ENCODE results near the gene KSR2. TPM values are rescaled to one million over a fixed set of nuclear protein-coding genes. Genes with fewer than 3 reads are reported as not detected.

KSR2 gene
- total RNA-seq, 1 donor: under 0.01 TPM

DNA sequence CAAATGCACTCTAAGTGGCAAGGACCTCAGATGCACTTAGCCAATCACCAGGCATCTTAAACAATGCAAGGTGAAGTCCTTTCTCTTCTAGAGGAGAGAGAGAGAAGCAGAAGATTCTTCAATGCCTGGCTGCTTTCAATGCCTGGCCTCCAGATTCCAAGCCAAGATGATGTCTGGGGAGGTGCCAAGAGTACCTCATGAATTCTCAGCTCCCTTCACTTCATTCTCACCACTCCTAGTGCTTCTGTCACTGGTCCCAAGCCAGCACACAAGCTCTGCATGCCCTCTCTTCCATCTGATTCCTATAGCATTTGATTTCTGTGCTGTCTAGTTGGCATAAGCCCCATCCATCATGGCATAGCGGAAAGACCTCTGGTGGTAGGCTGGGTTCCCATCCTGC, 225.0 kb downstream of the KSR2 start:
- Histone ChIP-seq H3K4me3 (ENCODE audit: insufficient read depth, low read length) (no peak overlapping the region), H3K4me1 (ENCODE audit: insufficient read depth, low read length) (no peaks in the 10 kb centered on the region), H3K27me3 (ENCODE audit: insufficient read depth, low read length) (no peaks in the 10 kb centered on the region), H4K20me1 (ENCODE audit: insufficient read depth, low read length) (no peaks in the 10 kb centered on the region), H2AFZ (ENCODE audit: low read length) (no peak overlapping the region), H3K27ac (ENCODE audit: low read depth, low read length) (no peak overlapping the region), H3K36me3 (ENCODE audit: insufficient read depth, low read length) (no peaks in the 10 kb centered on the region), H3K79me2 (ENCODE audit: insufficient read depth, low read length) (no peaks in the 10 kb centered on the region), H3K4me2 (ENCODE audit: insufficient read depth, low read length) (no peak overlapping the region), H3K9me3 (ENCODE audit: low read depth, low read length) (no peaks in the 10 kb centered on the region)
- TF ChIP-seq, protein P1, sequence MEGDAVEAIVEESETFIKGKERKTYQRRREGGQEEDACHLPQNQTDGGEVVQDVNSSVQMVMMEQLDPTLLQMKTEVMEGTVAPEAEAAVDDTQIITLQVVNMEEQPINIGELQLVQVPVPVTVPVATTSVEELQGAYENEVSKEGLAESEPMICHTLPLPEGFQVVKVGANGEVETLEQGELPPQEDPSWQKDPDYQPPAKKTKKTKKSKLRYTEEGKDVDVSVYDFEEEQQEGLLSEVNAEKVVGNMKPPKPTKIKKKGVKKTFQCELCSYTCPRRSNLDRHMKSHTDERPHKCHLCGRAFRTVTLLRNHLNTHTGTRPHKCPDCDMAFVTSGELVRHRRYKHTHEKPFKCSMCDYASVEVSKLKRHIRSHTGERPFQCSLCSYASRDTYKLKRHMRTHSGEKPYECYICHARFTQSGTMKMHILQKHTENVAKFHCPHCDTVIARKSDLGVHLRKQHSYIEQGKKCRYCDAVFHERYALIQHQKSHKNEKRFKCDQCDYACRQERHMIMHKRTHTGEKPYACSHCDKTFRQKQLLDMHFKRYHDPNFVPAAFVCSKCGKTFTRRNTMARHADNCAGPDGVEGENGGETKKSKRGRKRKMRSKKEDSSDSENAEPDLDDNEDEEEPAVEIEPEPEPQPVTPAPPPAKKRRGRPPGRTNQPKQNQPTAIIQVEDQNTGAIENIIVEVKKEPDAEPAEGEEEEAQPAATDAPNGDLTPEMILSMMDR (IDR thresholded peaks at IDR 0.05; ENCODE audit: extremely low read depth, low read depth, low read length): no peak
- no peak for DNase-seq (ENCODE audit: insufficient read length, low spot score, missing footprints)

DNA sequence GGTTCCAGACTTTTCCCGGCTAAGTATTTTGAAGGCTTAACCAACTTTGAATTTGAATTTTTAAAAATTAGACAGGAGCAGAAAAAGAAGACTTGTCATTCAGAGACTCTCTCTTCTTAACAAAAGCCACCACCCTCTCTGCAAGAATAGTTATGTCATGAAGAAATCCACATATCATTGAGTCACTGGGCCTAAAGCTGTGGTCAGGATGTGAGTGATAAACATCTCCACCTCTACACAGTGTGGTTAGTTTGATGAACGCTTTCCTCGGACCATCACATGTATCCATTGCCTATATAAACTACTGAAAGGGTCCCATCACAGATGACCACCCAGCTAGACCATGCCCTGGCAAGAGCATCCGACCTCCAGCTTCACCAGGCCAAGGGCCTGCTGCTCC, 226.1 kb downstream of the KSR2 start:
- H3K4me3 ChIP-seq (ENCODE audit: insufficient read depth, low read length): no peak overlapping the region
- no peaks in the 10 kb centered on the region for H3K36me3 ChIP-seq (ENCODE audit: insufficient read depth, low read length)
- H2AFZ ChIP-seq (ENCODE audit: low read length): no peak overlapping the region
- no peaks in the 10 kb centered on the region for H3K4me1 ChIP-seq (ENCODE audit: insufficient read depth, low read length)
- no peaks in the 10 kb centered on the region for H3K27me3 ChIP-seq (ENCODE audit: insufficient read depth, low read length)
- H3K9me3 ChIP-seq (ENCODE audit: low read depth, low read length): no peaks in the 10 kb centered on the region
- no peak overlapping the region for H3K4me2 ChIP-seq (ENCODE audit: insufficient read depth, low read length)
- no peak overlapping the region for H3K27ac ChIP-seq (ENCODE audit: low read depth, low read length)
- TF ChIP-seq, protein P1 (IDR thresholded peaks at IDR 0.05; ENCODE audit: extremely low read depth, low read depth, low read length): no peak
- no peak for DNase-seq (ENCODE audit: insufficient read length, low spot score, missing footprints)
- no peaks in the 10 kb centered on the region for H4K20me1 ChIP-seq (ENCODE audit: insufficient read depth, low read length)
- no peaks in the 10 kb centered on the region for H3K79me2 ChIP-seq (ENCODE audit: insufficient read depth, low read length)

DNA sequence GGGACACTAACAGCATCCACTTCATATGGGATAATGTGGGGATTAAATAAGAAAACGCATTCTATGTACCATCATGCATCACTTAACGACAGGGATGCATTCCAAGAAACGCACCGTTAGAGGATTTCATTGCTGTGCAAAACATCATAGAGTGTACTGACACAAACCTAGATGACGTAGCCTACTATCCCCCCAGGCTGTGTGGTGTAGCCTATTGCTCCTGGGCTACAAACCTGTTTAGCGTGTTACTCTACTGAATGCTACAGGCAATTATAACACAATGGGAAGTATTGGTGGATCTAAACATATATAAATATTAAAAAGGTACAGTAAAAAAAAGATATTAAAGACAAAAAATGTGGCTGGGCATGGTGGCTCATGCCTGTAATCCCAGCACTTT, 230.6 kb downstream of the KSR2 start:
- Histone ChIP-seq H3K4me2 (ENCODE audit: insufficient read depth, low read length) (no peak overlapping the region), H3K27me3 (ENCODE audit: insufficient read depth, low read length) (no peaks in the 10 kb centered on the region), H2AFZ (ENCODE audit: low read length) (no peak overlapping the region), H3K79me2 (ENCODE audit: insufficient read depth, low read length) (no peaks in the 10 kb centered on the region), H3K36me3 (ENCODE audit: insufficient read depth, low read length) (no peaks in the 10 kb centered on the region), H3K27ac (ENCODE audit: low read depth, low read length) (no peak overlapping the region), H3K4me1 (ENCODE audit: insufficient read depth, low read length) (no peaks in the 10 kb centered on the region), H3K9me3 (ENCODE audit: low read depth, low read length) (no peaks in the 10 kb centered on the region), H3K4me3 (ENCODE audit: insufficient read depth, low read length) (no peak overlapping the region), H4K20me1 (ENCODE audit: insufficient read depth, low read length) (no peaks in the 10 kb centered on the region)
- TF ChIP-seq, protein P1 (IDR thresholded peaks at IDR 0.05; ENCODE audit: extremely low read depth, low read depth, low read length): no peak
- no peak for DNase-seq (ENCODE audit: insufficient read length, low spot score, missing footprints)

DNA sequence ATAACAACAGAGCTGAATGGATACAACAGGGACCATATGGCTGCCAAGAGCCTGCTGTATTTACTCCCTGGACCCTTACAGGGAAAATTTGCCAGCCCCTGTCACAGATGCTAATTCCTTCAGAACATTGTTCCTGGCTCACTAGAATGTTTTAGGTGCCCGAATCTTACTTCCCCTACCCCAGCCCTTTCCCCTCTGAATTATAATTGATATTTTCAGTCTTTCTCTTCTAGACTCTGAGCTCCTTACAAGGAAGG, 235.3 kb downstream of the KSR2 start:
- DNase-seq (ENCODE audit: insufficient read length, low spot score, missing footprints): no peak
- H3K9me3 ChIP-seq (ENCODE audit: low read depth, low read length): no peaks in the 10 kb centered on the region

More for the DNA sequence above, 235.3 kb downstream of the KSR2 start:
- no peak overlapping the region for H3K27ac ChIP-seq (ENCODE audit: low read depth, low read length)
- H3K4me3 ChIP-seq (ENCODE audit: insufficient read depth, low read length): no peak overlapping the region
- no peaks in the 10 kb centered on the region for H3K27me3 ChIP-seq (ENCODE audit: insufficient read depth, low read length)
- H2AFZ ChIP-seq (ENCODE audit: low read length): no peak overlapping the region
- no peaks in the 10 kb centered on the region for H4K20me1 ChIP-seq (ENCODE audit: insufficient read depth, low read length)
- TF ChIP-seq, protein P1 (IDR thresholded peaks at IDR 0.05; ENCODE audit: extremely low read depth, low read depth, low read length): no peak
- H3K79me2 ChIP-seq (ENCODE audit: insufficient read depth, low read length): no peaks in the 10 kb centered on the region
- no peaks in the 10 kb centered on the region for H3K4me1 ChIP-seq (ENCODE audit: insufficient read depth, low read length)
- H3K4me2 ChIP-seq (ENCODE audit: insufficient read depth, low read length): no peak overlapping the region
- no peaks in the 10 kb centered on the region for H3K36me3 ChIP-seq (ENCODE audit: insufficient read depth, low read length)

All from osteoblast (primary cell).